Activated T-helper 1 cell treated with anti-CD3 and anti-CD28 coated beads, Interleukin-12 subunit alpha, Interleukin-12 subunit beta, Interleukin-2, Interleukin-4 antibody, amounts not matched to agents 30 ng/mL and 10 ng/mL and 1 ng/mL, durations not matched to agents 14 hours and 24 hours and 36 hours (primary cell): ENCODE data around the gene CASK. TPM values are rescaled to one million over a fixed set of nuclear protein-coding genes. Genes with fewer than 3 reads are reported as not detected.
"Not testable (repeated sequence)": the region's sequence is repeated elsewhere in the genome, so short reads cannot be mapped to it uniquely, and the experiment has no call there.

Source experiments
- DNase-seq: peaks from one replicate; pipeline ENCODE4 v3.0.0; 2021; ENCODE audit warnings: low spot score
- H3K27ac Mint-ChIP-seq: one replicate; pipeline ENCODE4 v1.8.0; 2021; ENCODE audit warnings: mild to moderate bottlenecking, mixed read lengths
- H3K27me3 Mint-ChIP-seq: one replicate; pipeline ENCODE4 v1.8.0; 2022; ENCODE audit warnings: mild to moderate bottlenecking, moderate library complexity, mixed read lengths; ENCODE audit not compliant: insufficient read depth
- H3K36me3 Mint-ChIP-seq: one replicate; pipeline ENCODE4 v1.8.0; 2021; ENCODE audit warnings: low read depth, mixed read lengths
- H3K4me1 Mint-ChIP-seq: one replicate; pipeline ENCODE4 v1.8.0; 2021; ENCODE audit warnings: low read depth, mixed read lengths
- H3K4me3 Mint-ChIP-seq: one replicate; pipeline ENCODE4 v1.8.0; 2021; ENCODE audit warnings: mild to moderate bottlenecking, moderate library complexity, mixed read lengths
- H3K9me3 Mint-ChIP-seq: one replicate; pipeline ENCODE4 v1.8.0; 2021; ENCODE audit warnings: mixed read lengths
- intact Hi-C: fragments of 100-400 bp; cut with micrococcal nuclease; formaldehyde crosslinking; loops from one replicate; pipeline ENCODE4 v1.15.1; 2024
- total RNA-seq: library from RNA; stranded (reverse); gene quantifications from 2 replicates; pipeline ENCODE4 v1.2.3, GENCODE V29; 2022

Gene CASK
- total RNA-seq, 1 donor from 2014 or later = 30.5 TPM

GRCh38 chrX:41665686-41666085, 257.7 kb downstream of the CASK start:
- Mint-ChIP-seq H3K4me1 (peaks cover 46% of the 10 kb centered on the region), H3K27me3 (no peaks in the 10 kb centered on the region), H3K27ac (peak overlapping the region; percentile 88), H3K4me3 (peak overlapping the region; percentile 42), H3K36me3 (peaks cover 18% of the 10 kb centered on the region), H3K9me3 (no peaks in the 10 kb centered on the region)
- intact Hi-C loops = loop anchor here (1.0 to 10.0 kb wide), 9 partner anchors 23 to 439 kb away; partner anchors contain the start of genes DDX3X, GPR34 and NYX
- no peak for DNase-seq

GRCh38 chrX:41664908-41665307, 258.4 kb downstream of the CASK start:
- Mint-ChIP-seq H3K9me3 (no peaks in the 10 kb centered on the region), H3K36me3 (peaks cover 19% of the 10 kb centered on the region), H3K27me3 (no peaks in the 10 kb centered on the region), H3K27ac (peak overlapping the region; percentile 88), H3K4me1 (peaks cover 46% of the 10 kb centered on the region), H3K4me3 (peak overlapping the region; percentile 7)
- no peak for DNase-seq
- intact Hi-C loops = loop anchor here (1.0 to 10.0 kb wide), 7 partner anchors 37 to 440 kb away; partner anchors contain the start of genes DDX3X and NYX

GRCh38 chrX:41664375-41664901, 258.9 kb downstream of the CASK start:
- no peaks in the 10 kb centered on the region for H3K9me3 Mint-ChIP-seq
- peaks cover 17% of the 10 kb centered on the region for H3K36me3 Mint-ChIP-seq
- peaks cover 46% of the 10 kb centered on the region for H3K4me1 Mint-ChIP-seq
- no peaks in the 10 kb centered on the region for H3K27me3 Mint-ChIP-seq
- intact Hi-C loops = loop anchor here (1.0 to 10.0 kb wide), 5 partner anchors 103 to 440 kb away; partner anchors contain the start of genes DDX3X and NYX
- H3K27ac Mint-ChIP-seq = peak overlapping the region; percentile 70
- DNase-seq = no peak
- H3K4me3 Mint-ChIP-seq = peak overlapping the region; percentile 7

GRCh38 chrX:41661366-41662095, 261.8 kb downstream of the CASK start:
- Mint-ChIP-seq H3K27me3 (no peaks in the 10 kb centered on the region), H3K27ac (no peak overlapping the region), H3K4me1 (peaks cover 36% of the 10 kb centered on the region), H3K9me3 (no peaks in the 10 kb centered on the region), H3K4me3 (no peak overlapping the region), H3K36me3 (peaks cover 30% of the 10 kb centered on the region)
- intact Hi-C loops = loop anchor here (5.0 to 10.0 kb wide), 4 partner anchors 149 to 443 kb away; partner anchors contain the start of genes DDX3X and NYX
- DNase-seq = no peak

- DNase-seq = no peak
- Mint-ChIP-seq H3K36me3 (peaks cover 47% of the 10 kb centered on the region), H3K27ac (no peak overlapping the region), H3K9me3 (no peaks in the 10 kb centered on the region), H3K4me1 (peaks cover 9% of the 10 kb centered on the region), H3K27me3 (no peaks in the 10 kb centered on the region), H3K4me3 (no peak overlapping the region)
- intact Hi-C loops = no loop called here
Measured at GRCh38 chrX:41655631-41656030, 267.7 kb downstream of the CASK start.

GRCh38 chrX:41655101-41655500, 268.3 kb downstream of the CASK start:
- Mint-ChIP-seq H3K27me3 (no peaks in the 10 kb centered on the region), H3K4me3 (no peak overlapping the region), H3K36me3 (peaks cover 49% of the 10 kb centered on the region), H3K9me3 (no peaks in the 10 kb centered on the region), H3K27ac (no peak overlapping the region), H3K4me1 (peaks cover 9% of the 10 kb centered on the region)
- intact Hi-C loops = no loop called here
- no peak for DNase-seq

- peaks cover 53% of the 10 kb centered on the region for H3K36me3 Mint-ChIP-seq
- intact Hi-C loops = no loop called here
- peaks cover 9% of the 10 kb centered on the region for H3K9me3 Mint-ChIP-seq
- H3K4me1 Mint-ChIP-seq = peaks cover under 1% of the 10 kb centered on the region
- DNase-seq = no peak
- no peaks in the 10 kb centered on the region for H3K27me3 Mint-ChIP-seq
- H3K27ac Mint-ChIP-seq = no peak overlapping the region
- no peak overlapping the region for H3K4me3 Mint-ChIP-seq
Measured at GRCh38 chrX:41653125-41653524, 270.2 kb downstream of the CASK start.

GRCh38 chrX:41646201-41646600, 277.2 kb downstream of the CASK start:
- H3K27me3 Mint-ChIP-seq, H3K27ac Mint-ChIP-seq, H3K4me3 Mint-ChIP-seq, intact Hi-C loops, DNase-seq, H3K4me1 Mint-ChIP-seq: not testable (repeated sequence)
- Mint-ChIP-seq H3K36me3 (peaks cover 38% of the 10 kb centered on the region), H3K9me3 (peaks cover 14% of the 10 kb centered on the region)

- no peaks in the 10 kb centered on the region for H3K27me3 Mint-ChIP-seq
- peaks cover 12% of the 10 kb centered on the region for H3K36me3 Mint-ChIP-seq
- H3K4me3 Mint-ChIP-seq = no peak overlapping the region
- H3K4me1 Mint-ChIP-seq = no peaks in the 10 kb centered on the region
- no peak for DNase-seq
- intact Hi-C loops = no loop called here
- H3K27ac Mint-ChIP-seq = no peak overlapping the region
- no peaks in the 10 kb centered on the region for H3K9me3 Mint-ChIP-seq
Measured at GRCh38 chrX:41634284-41634683, 289.1 kb downstream of the CASK start.

- DNase-seq = no peak
- no peaks in the 10 kb centered on the region for H3K9me3 Mint-ChIP-seq
- no peak overlapping the region for H3K27ac Mint-ChIP-seq
- intact Hi-C loops = no loop called here
- peaks cover 6% of the 10 kb centered on the region for H3K36me3 Mint-ChIP-seq
- H3K4me3 Mint-ChIP-seq = no peak overlapping the region
- H3K27me3 Mint-ChIP-seq = no peaks in the 10 kb centered on the region
- H3K4me1 Mint-ChIP-seq = no peaks in the 10 kb centered on the region
Measured at GRCh38 chrX:41630091-41630490, 293.3 kb downstream of the CASK start.

- Mint-ChIP-seq H3K27ac (no peak overlapping the region), H3K4me3 (no peak overlapping the region), H3K36me3 (peaks cover 10% of the 10 kb centered on the region), H3K27me3 (no peaks in the 10 kb centered on the region), H3K9me3 (no peaks in the 10 kb centered on the region), H3K4me1 (no peaks in the 10 kb centered on the region)
- no peak for DNase-seq
- intact Hi-C loops = no loop called here
Measured at GRCh38 chrX:41629539-41629938, 293.8 kb downstream of the CASK start.

- no peaks in the 10 kb centered on the region for H3K4me1 Mint-ChIP-seq
- H3K4me3 Mint-ChIP-seq = no peak overlapping the region
- H3K27me3 Mint-ChIP-seq = no peaks in the 10 kb centered on the region
- H3K9me3 Mint-ChIP-seq = no peaks in the 10 kb centered on the region
- H3K27ac Mint-ChIP-seq = no peak overlapping the region
- peaks cover 11% of the 10 kb centered on the region for H3K36me3 Mint-ChIP-seq
- DNase-seq = no peak
- intact Hi-C loops = no loop called here
Measured at GRCh38 chrX:41621222-41621723, 302.1 kb downstream of the CASK start.

- no peaks in the 10 kb centered on the region for H3K4me1 Mint-ChIP-seq
- H3K9me3 Mint-ChIP-seq = no peaks in the 10 kb centered on the region
- DNase-seq = no peak
- intact Hi-C loops = no loop called here
- no peaks in the 10 kb centered on the region for H3K36me3 Mint-ChIP-seq
- no peak overlapping the region for H3K27ac Mint-ChIP-seq
- no peaks in the 10 kb centered on the region for H3K27me3 Mint-ChIP-seq
- no peak overlapping the region for H3K4me3 Mint-ChIP-seq
Measured at GRCh38 chrX:41619221-41619620, 304.1 kb downstream of the CASK start.
